ENCODE measurements around the gene TTC17. TPM values are rescaled to one million over a fixed set of nuclear protein-coding genes. Genes with fewer than 3 reads are reported as not detected.

Gene TTC17
- total RNA-seq, 4 donors from 2014 or later = 46.9 to 130 (median 78.1) TPM

GRCh38 chr11:43358279-43358800 lies 380 bp upstream of the TTC17 start:
- Histone ChIP-seq H3K27me3 (no peaks in the 10 kb centered on the region), H3K27ac (peak overlapping the region; percentile 64 to 89 (median 88)), H3K4me1 (peaks cover 5 to 48% (median 13%) of the 10 kb centered on the region in 3 donors), H3K9me3 (no peaks in the 10 kb centered on the region), H3K4me3 (peak overlapping the region; percentile 93 to 95), H3K36me3 (no peaks in the 10 kb centered on the region)
- WGBS, 2 donors (ENCODE audit: low coverage in 1 of 2) = 3 to 6% methylated on average over 16 of the region's 16 CpGs
- peak; percentile 32 for ATAC-seq
- TF ChIP-seq POLR2AphosphoS5 (IDR thresholded peaks at IDR 0.05) (no peak), CTCF (IDR thresholded peaks at IDR 0.05) (no peak), EP300 (IDR thresholded peaks at IDR 0.05) (no peak), POLR2A (IDR thresholded peaks at IDR 0.05) (no peak)

- Histone ChIP-seq H3K27me3 (no peaks in the 10 kb centered on the region), H3K27ac (peak overlapping the region; percentile 64 to 89 (median 88)), H3K4me1 (peaks cover 5 to 48% (median 13%) of the 10 kb centered on the region in 3 donors), H3K4me3 (peak overlapping the region; percentile 93 to 95), H3K36me3 (no peaks in the 10 kb centered on the region), H3K9me3 (no peaks in the 10 kb centered on the region)
- no peak for ATAC-seq
- 0% methylated on average over 1 to 7 of the region's 14 CpGs for WGBS, 2 donors (ENCODE audit: low coverage in 1 of 2)
- no peak for TF ChIP-seq CTCF (IDR thresholded peaks at IDR 0.05)
- TF ChIP-seq POLR2AphosphoS5 (IDR thresholded peaks at IDR 0.05) = no peak
- TF ChIP-seq EP300 (IDR thresholded peaks at IDR 0.05) = no peak
- TF ChIP-seq POLR2A (IDR thresholded peaks at IDR 0.05) = no peak
Observed at GRCh38 chr11:43359422-43359818, 700 bp downstream of the TTC17 start.

GRCh38 chr11:43360361-43361032 lies 1.8 kb downstream of the TTC17 start:
- H3K27ac ChIP-seq = no peak overlapping the region
- 9 to 50% methylated on average over 1 of the region's 1 CpG for WGBS, 2 donors (ENCODE audit: low coverage in 1 of 2)
- no peak for ATAC-seq
- TF ChIP-seq POLR2AphosphoS5 (IDR thresholded peaks at IDR 0.05) = no peak
- no peak for TF ChIP-seq POLR2A (IDR thresholded peaks at IDR 0.05)
- no peak for TF ChIP-seq CTCF (IDR thresholded peaks at IDR 0.05)
- no peak for TF ChIP-seq EP300 (IDR thresholded peaks at IDR 0.05)
- H3K4me3 ChIP-seq = peak overlapping the region in 1 of 2 donors; percentile 93
- peaks cover 5 to 48% (median 13%) of the 10 kb centered on the region in 3 donors for H3K4me1 ChIP-seq
- no peaks in the 10 kb centered on the region for H3K9me3 ChIP-seq
- no peaks in the 10 kb centered on the region for H3K27me3 ChIP-seq
- H3K36me3 ChIP-seq = peaks cover 0 to 8% of the 10 kb centered on the region in 2 donors

- WGBS, 2 donors (ENCODE audit: low coverage in 1 of 2) = 63 to 67% methylated on average over 5 of the region's 5 CpGs
- peak overlapping the region in 1 of 4 donors; percentile 20 for H3K27ac ChIP-seq
- no peak for ATAC-seq
Observed at GRCh38 chr11:43366677-43367076, 8.0 kb downstream of the TTC17 start.

More at GRCh38 chr11:43366677-43367076, 8.0 kb downstream of the TTC17 start:
- H3K4me3 ChIP-seq = no peak overlapping the region
- H3K9me3 ChIP-seq = no peaks in the 10 kb centered on the region
- peaks cover 0 to 24% of the 10 kb centered on the region in 2 donors for H3K36me3 ChIP-seq
- H3K4me1 ChIP-seq = peaks cover 3 to 50% (median 7%) of the 10 kb centered on the region in 3 donors
- TF ChIP-seq POLR2A (IDR thresholded peaks at IDR 0.05) (no peak), EP300 (IDR thresholded peaks at IDR 0.05) (no peak), POLR2AphosphoS5 (IDR thresholded peaks at IDR 0.05) (no peak), CTCF (IDR thresholded peaks at IDR 0.05) (no peak)
- H3K27me3 ChIP-seq = no peaks in the 10 kb centered on the region
